Activated B cell treated with CpG ODN at 0.5 μM for 24 hours (primary cell): Measurements from ENCODE around the gene RAB11FIP4. TPM values are rescaled to one million over a fixed set of nuclear protein-coding genes. Genes with fewer than 3 reads are reported as not detected.

Source experiments
- ATAC-seq: fragments of 200-7000 bp; cut with Tn5 transposase; one replicate; pipeline ENCODE4 v1.10.0; 2021; ENCODE audit warnings: low read depth, mild to moderate bottlenecking, moderate library complexity
- CTCF ChIA-PET: fragments of 350-600 bp; sonication (Branson Sonifier 250); formaldehyde crosslinking; loops from one replicate; lab custom pipeline; 2021; ENCODE audit warnings: antibody characterized with exemption; lab: Charles Lee
- POLR2A ChIA-PET: fragments of 350-600 bp; sonication (Branson Sonifier 250); formaldehyde crosslinking; loops from one replicate; lab custom pipeline; 2021; ENCODE audit warnings: antibody characterized with exemption; lab: Charles Lee
- DNase-seq: peaks from one replicate; pipeline ENCODE4 v3.0.0; 2022
- H3K27ac Mint-ChIP-seq: one replicate; pipeline ENCODE4 v1.8.0; 2020; ENCODE audit warnings: mixed read lengths
- H3K27me3 Mint-ChIP-seq: one replicate; pipeline ENCODE4 v1.8.0; 2021; ENCODE audit warnings: mixed read lengths
- H3K36me3 Mint-ChIP-seq: one replicate; pipeline ENCODE4 v1.8.0; 2021; ENCODE audit warnings: low read depth, mixed read lengths
- H3K4me1 Mint-ChIP-seq: one replicate; pipeline ENCODE4 v1.8.0; 2021; ENCODE audit warnings: mixed read lengths
- H3K4me3 Mint-ChIP-seq: one replicate; pipeline ENCODE4 v1.8.0; 2020; ENCODE audit warnings: mild to moderate bottlenecking, mixed read lengths
- H3K9me3 Mint-ChIP-seq: one replicate; pipeline ENCODE4 v1.8.0; 2020; ENCODE audit warnings: mixed read lengths
- intact Hi-C: fragments of 100-400 bp; cut with micrococcal nuclease; formaldehyde crosslinking; loops from one replicate; pipeline ENCODE4 v1.15.1; 2024
- total RNA-seq: library from RNA; stranded (reverse); gene quantifications from 2 replicates; pipeline ENCODE4 v1.2.3, GENCODE V29; 2022
- TF ChIP-seq, protein P1 (sequence below): fragments of 200-600 bp; IDR thresholded peaks from one replicate; pipeline ENCODE4 v1.8.0; 2022; ENCODE audit warnings: antibody characterized with exemption, mild to moderate bottlenecking

RAB11FIP4 gene
- total RNA-seq, 1 donor from 2014 or later = 43.2 TPM

GRCh38 chr17:31509095-31509804 is 117.8 kb downstream of the RAB11FIP4 start:
- Mint-ChIP-seq H3K27ac (peak overlapping the region; percentile 96), H3K27me3 (no peaks in the 10 kb centered on the region), H3K9me3 (no peaks in the 10 kb centered on the region), H3K36me3 (peaks cover 5% of the 10 kb centered on the region), H3K4me1 (peaks cover 64% of the 10 kb centered on the region), H3K4me3 (peak overlapping the region; percentile 88)
- intact Hi-C loops = loop anchor here (1.0 to 5.0 kb wide), 4 partner anchors 16 to 117 kb away; partner anchors contain the start of gene RAB11FIP4
- ATAC-seq (no peak), DNase-seq (no peak)
- TF ChIP-seq, protein P1, sequence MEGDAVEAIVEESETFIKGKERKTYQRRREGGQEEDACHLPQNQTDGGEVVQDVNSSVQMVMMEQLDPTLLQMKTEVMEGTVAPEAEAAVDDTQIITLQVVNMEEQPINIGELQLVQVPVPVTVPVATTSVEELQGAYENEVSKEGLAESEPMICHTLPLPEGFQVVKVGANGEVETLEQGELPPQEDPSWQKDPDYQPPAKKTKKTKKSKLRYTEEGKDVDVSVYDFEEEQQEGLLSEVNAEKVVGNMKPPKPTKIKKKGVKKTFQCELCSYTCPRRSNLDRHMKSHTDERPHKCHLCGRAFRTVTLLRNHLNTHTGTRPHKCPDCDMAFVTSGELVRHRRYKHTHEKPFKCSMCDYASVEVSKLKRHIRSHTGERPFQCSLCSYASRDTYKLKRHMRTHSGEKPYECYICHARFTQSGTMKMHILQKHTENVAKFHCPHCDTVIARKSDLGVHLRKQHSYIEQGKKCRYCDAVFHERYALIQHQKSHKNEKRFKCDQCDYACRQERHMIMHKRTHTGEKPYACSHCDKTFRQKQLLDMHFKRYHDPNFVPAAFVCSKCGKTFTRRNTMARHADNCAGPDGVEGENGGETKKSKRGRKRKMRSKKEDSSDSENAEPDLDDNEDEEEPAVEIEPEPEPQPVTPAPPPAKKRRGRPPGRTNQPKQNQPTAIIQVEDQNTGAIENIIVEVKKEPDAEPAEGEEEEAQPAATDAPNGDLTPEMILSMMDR = no peak
- ChIA-PET CTCF (interaction anchor here (0.8 to 5.0 kb wide), 13 partner anchors 9 to 388 kb away, joined by 3 to 53 read pairs (median 5); no protein-coding TSS in a partner anchor), POLR2A (interaction anchor here (1.0 to 10.7 kb wide), 8 partner anchors 12 to 190 kb away, joined by 3 to 207 read pairs (median 6); no protein-coding TSS in a partner anchor)

- H3K27me3 Mint-ChIP-seq = no peaks in the 10 kb centered on the region
- intact Hi-C loops = loop anchor here (1.0 to 5.0 kb wide), 4 partner anchors 15 to 117 kb away; partner anchors contain the start of gene RAB11FIP4
- TF ChIP-seq, protein P1 = no peak
- ChIA-PET CTCF (interaction anchor here (0.7 to 5.0 kb wide), 12 partner anchors 15 to 333 kb away, joined by 3 to 53 read pairs (median 5); no protein-coding TSS in a partner anchor), POLR2A (interaction anchor here (0.6 to 10.7 kb wide), 6 partner anchors 12 to 380 kb away, joined by 4 to 207 read pairs (median 8); no protein-coding TSS in a partner anchor)
- DNase-seq (no peak), ATAC-seq (no peak)
- no peaks in the 10 kb centered on the region for H3K9me3 Mint-ChIP-seq
- H3K36me3 Mint-ChIP-seq = peaks cover 8% of the 10 kb centered on the region
- peak overlapping the region; percentile 66 for H3K4me3 Mint-ChIP-seq
- peak overlapping the region; percentile 96 for H3K27ac Mint-ChIP-seq
- H3K4me1 Mint-ChIP-seq = peaks cover 64% of the 10 kb centered on the region
These were observed 118.3 kb downstream of the RAB11FIP4 start for GRCh38 chr17:31509805-31510177.

DNA sequence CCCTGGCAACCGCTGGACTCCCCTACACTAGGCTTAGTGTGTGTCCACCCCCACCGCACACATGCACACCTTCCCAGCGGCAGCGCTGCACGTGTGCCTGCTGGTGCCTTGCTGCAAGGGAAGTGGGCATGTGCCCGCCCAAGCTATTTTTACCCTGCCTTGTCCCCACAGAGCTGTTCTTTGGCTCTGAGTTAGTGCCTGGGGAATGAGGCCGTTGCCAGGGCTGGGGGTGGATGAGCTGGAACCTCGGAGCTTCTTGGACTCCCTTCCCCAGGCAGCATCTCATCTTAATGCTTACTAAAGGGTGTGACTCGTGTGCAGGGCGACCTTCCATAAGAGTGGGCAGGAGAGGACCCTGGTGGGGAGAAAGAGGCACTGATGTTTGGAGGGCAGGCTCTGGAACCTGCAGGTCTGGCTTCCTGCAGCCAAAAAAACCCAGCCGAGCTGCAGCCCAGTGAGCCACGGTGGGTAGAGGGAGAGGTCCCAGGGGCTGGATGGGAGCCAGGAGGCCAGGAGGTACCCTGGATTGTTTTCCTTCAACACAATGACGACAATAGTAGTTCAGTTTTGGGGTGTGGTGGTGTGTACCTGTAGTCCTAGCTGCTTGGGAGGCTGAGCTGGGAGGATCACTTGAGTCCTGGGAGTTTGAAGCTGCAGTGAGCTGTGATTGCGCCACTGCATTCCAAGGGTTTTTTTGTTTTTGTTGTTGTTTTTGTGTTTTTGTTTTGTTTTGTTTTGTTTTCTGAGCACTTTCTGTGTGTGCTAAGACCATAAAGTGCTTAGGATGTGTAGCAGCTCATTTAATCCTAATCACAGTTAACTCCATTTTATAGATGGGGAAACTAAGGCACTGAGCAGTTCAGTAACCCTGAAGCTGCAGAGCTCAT is 119.1 kb downstream of the RAB11FIP4 start:
- DNase-seq (no peak), ATAC-seq (peak; percentile 19)
- TF ChIP-seq, protein P1 = no peak
- H3K4me3 Mint-ChIP-seq = peak overlapping the region; percentile 66
- CTCF ChIA-PET = interaction anchor here (0.6 to 5.0 kb wide), 12 partner anchors 14 to 332 kb away, joined by 3 to 53 read pairs (median 5); no protein-coding TSS in a partner anchor
- peaks cover 61% of the 10 kb centered on the region for H3K4me1 Mint-ChIP-seq
- no peaks in the 10 kb centered on the region for H3K9me3 Mint-ChIP-seq
- H3K27me3 Mint-ChIP-seq = no peaks in the 10 kb centered on the region
- peaks cover 11% of the 10 kb centered on the region for H3K36me3 Mint-ChIP-seq
- POLR2A ChIA-PET = interaction anchor here (0.6 to 10.7 kb wide), 7 partner anchors 11 to 379 kb away, joined by 3 to 207 read pairs (median 7); no protein-coding TSS in a partner anchor
- H3K27ac Mint-ChIP-seq = peak overlapping the region; percentile 96
- intact Hi-C loops = no loop called here

DNA sequence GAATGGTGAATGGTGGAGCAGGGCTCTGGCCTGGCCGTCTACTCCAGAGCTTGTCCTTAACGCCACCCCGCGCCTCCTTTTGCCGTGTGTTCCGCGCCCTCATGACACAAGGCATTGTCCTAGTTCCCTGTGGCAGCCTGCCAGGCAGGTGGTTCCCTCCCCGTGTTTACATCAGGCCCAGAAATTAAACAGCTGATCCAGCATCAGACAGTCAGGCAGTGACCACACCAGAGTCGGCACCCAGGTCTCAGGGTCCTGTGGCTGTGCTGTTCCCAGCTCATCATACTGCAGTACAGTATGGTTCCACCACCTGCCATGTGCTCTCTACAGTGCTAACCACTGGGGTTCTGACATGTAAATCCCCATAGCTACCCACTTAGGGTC is 119.7 kb downstream of the RAB11FIP4 start:
- CTCF ChIA-PET = interaction anchor here (0.6 to 5.0 kb wide), 6 partner anchors 13 to 332 kb away, joined by 3 to 53 read pairs (median 23); no protein-coding TSS in a partner anchor
- DNase-seq = no peak

More for the DNA sequence above, 119.7 kb downstream of the RAB11FIP4 start:
- intact Hi-C loops = no loop called here
- Mint-ChIP-seq H3K4me3 (no peak overlapping the region), H3K27me3 (no peaks in the 10 kb centered on the region), H3K4me1 (peaks cover 64% of the 10 kb centered on the region), H3K9me3 (no peaks in the 10 kb centered on the region), H3K27ac (peak overlapping the region; percentile 96), H3K36me3 (peaks cover 13% of the 10 kb centered on the region)
- POLR2A ChIA-PET = interaction anchor here (0.5 to 10.7 kb wide), 3 partner anchors 13 to 57 kb away, joined by 3 to 207 read pairs (median 9); no protein-coding TSS in a partner anchor
- no peak for ATAC-seq
- TF ChIP-seq, protein P1 = no peak
